WTC11 (cell line): Measurements from ENCODE around the gene LRRC32. TPM values are rescaled to one million over a fixed set of nuclear protein-coding genes. Genes with fewer than 3 reads are reported as not detected.
A peak's percentile ranks its signal among the peaks of the same experiment; 100 is the strongest.

Source experiments
- ATAC-seq: fragments of 200-7000 bp; cut with Tn5 transposase; 2 replicates; pipeline ENCODE4 v1.10.0; 2021; ENCODE audit warnings: mild to moderate bottlenecking, moderate library complexity
- CTCF ChIA-PET: fragments of 300-600 bp; sonication (Branson Sonifier 250); formaldehyde crosslinking; loops from one replicate; lab custom pipeline; 2021; ENCODE audit warnings: antibody characterized with exemption; lab: Charles Lee
- POLR2A ChIA-PET: fragments of 350-600 bp; sonication (Branson Sonifier 250); formaldehyde crosslinking; loops from one replicate; lab custom pipeline; 2021; ENCODE audit warnings: antibody characterized with exemption; lab: Charles Lee
- DNase-seq: peaks from one replicate; pipeline ENCODE4 v3.0.0; 2021; ENCODE audit warnings: low spot score
- H3K27ac Mint-ChIP-seq: 2 replicates; pipeline ENCODE4 v1.8.0; 2021; ENCODE audit warnings: mixed read lengths
- H3K27me3 Mint-ChIP-seq: 2 replicates; pipeline ENCODE4 v1.8.0; 2021; ENCODE audit warnings: low read depth, mild to moderate bottlenecking, moderate library complexity, mixed read lengths
- H3K36me3 Mint-ChIP-seq: 2 replicates; pipeline ENCODE4 v1.8.0; 2021; ENCODE audit warnings: mixed read lengths
- H3K4me1 Mint-ChIP-seq: 2 replicates; pipeline ENCODE4 v1.8.0; 2022; ENCODE audit warnings: mixed read lengths
- H3K4me3 Mint-ChIP-seq: 2 replicates; pipeline ENCODE4 v1.8.0; 2021; ENCODE audit warnings: mild to moderate bottlenecking, moderate library complexity, mixed read lengths
- H3K9me3 Mint-ChIP-seq: 2 replicates; pipeline ENCODE4 v1.8.0; 2021; ENCODE audit warnings: mixed read lengths
- AFF4 ChIP-seq: sonication (generic); formaldehyde crosslinking; IDR thresholded peaks from 2 replicates; pipeline ENCODE4 v1.8.1; 2023; ENCODE audit warnings: mild to moderate bottlenecking, missing genetic modification reagents, borderline replicate concordance
- ATF2 ChIP-seq: sonication (generic); formaldehyde crosslinking; IDR thresholded peaks from 2 replicates; pipeline ENCODE4 v1.8.1; 2022; ENCODE audit warnings: low read depth, missing genetic modification reagents, borderline replicate concordance
- CREM ChIP-seq: sonication (generic); formaldehyde crosslinking; IDR thresholded peaks from 2 replicates; pipeline ENCODE4 v1.8.1; 2022; ENCODE audit warnings: mild to moderate bottlenecking, missing genetic modification reagents, moderate library complexity
- E2F4 ChIP-seq: sonication (generic); formaldehyde crosslinking; IDR thresholded peaks from 2 replicates; pipeline ENCODE4 v1.8.1; 2022; ENCODE audit warnings: low read depth, mild to moderate bottlenecking, moderate library complexity, missing genetic modification reagents, borderline replicate concordance
- E2F5 ChIP-seq: sonication (generic); formaldehyde crosslinking; IDR thresholded peaks from 2 replicates; pipeline ENCODE4 v1.8.1; 2022; ENCODE audit warnings: mild to moderate bottlenecking, moderate library complexity, missing genetic modification reagents
- ERG ChIP-seq: fragments of 250-450 bp; sonication (Bioruptor Pico); IDR thresholded peaks from 2 replicates; pipeline ENCODE4 v1.8.0; 2021; ENCODE audit warnings: mild to moderate bottlenecking
- HMGA2 ChIP-seq: fragments of 250-450 bp; sonication (Bioruptor Pico); IDR thresholded peaks from 2 replicates; pipeline ENCODE4 v1.4.0; 2021; ENCODE audit warnings: mild to moderate bottlenecking, moderate library complexity
- IRF1 ChIP-seq: sonication (generic); formaldehyde crosslinking; IDR thresholded peaks from 2 replicates; pipeline ENCODE4 v1.8.0; 2023; ENCODE audit warnings: missing genetic modification reagents
- JAZF1 ChIP-seq: fragments of 250-450 bp; sonication (Bioruptor Pico); IDR thresholded peaks from 2 replicates; pipeline ENCODE4 v1.9.0; 2021; ENCODE audit warnings: moderate library complexity, mild to moderate bottlenecking, inconsistent platforms
- JUN ChIP-seq: sonication (generic); formaldehyde crosslinking; IDR thresholded peaks from 2 replicates; pipeline ENCODE4 v1.8.0; 2023; ENCODE audit warnings: mild to moderate bottlenecking, missing genetic modification reagents
- MAX ChIP-seq: sonication (generic); formaldehyde crosslinking; IDR thresholded peaks from 2 replicates; pipeline ENCODE4 v1.8.0; 2022; ENCODE audit warnings: mild to moderate bottlenecking, missing genetic modification reagents
- MYBL2 ChIP-seq: sonication (generic); formaldehyde crosslinking; IDR thresholded peaks from 2 replicates; pipeline ENCODE4 v1.8.1; 2023; ENCODE audit warnings: mild to moderate bottlenecking, moderate library complexity, missing genetic modification reagents
- NFE2L1 ChIP-seq: sonication (generic); formaldehyde crosslinking; IDR thresholded peaks from 2 replicates; pipeline ENCODE4 v1.8.1; 2023; ENCODE audit warnings: missing genetic modification reagents
- NR1H2 ChIP-seq: sonication (generic); formaldehyde crosslinking; IDR thresholded peaks from 2 replicates; pipeline ENCODE4 v1.9.0; 2021; ENCODE audit warnings: mild to moderate bottlenecking, moderate library complexity, missing genetic modification reagents
- PRRX2 ChIP-seq: fragments of 250-450 bp; sonication (Bioruptor Pico); IDR thresholded peaks from 2 replicates; pipeline ENCODE4 v1.8.0; 2021; ENCODE audit warnings: mild to moderate bottlenecking
- STAT6 ChIP-seq: sonication (generic); formaldehyde crosslinking; conservative IDR thresholded peaks from 2 replicates; pipeline ENCODE4 v1.8.1; 2023; ENCODE audit warnings: mild to moderate bottlenecking, low read depth, missing genetic modification reagents, moderate library complexity
- TCF7 ChIP-seq: sonication (generic); formaldehyde crosslinking; IDR thresholded peaks from 2 replicates; pipeline ENCODE4 v1.8.0; 2022; ENCODE audit warnings: mild to moderate bottlenecking, low read depth, missing genetic modification reagents, moderate library complexity
- ZMAT4 ChIP-seq: fragments of 250-450 bp; sonication (Bioruptor Pico); IDR thresholded peaks from 2 replicates; pipeline ENCODE4 v1.9.0; 2021; ENCODE audit warnings: mild to moderate bottlenecking
- ZNF423 ChIP-seq: fragments of 250-450 bp; sonication (Bioruptor Pico); IDR thresholded peaks from 2 replicates; pipeline ENCODE4 v2.1.2; 2022; ENCODE audit warnings: mild to moderate bottlenecking, moderate library complexity
- ZSCAN18 ChIP-seq: fragments of 250-450 bp; sonication (Bioruptor Pico); IDR thresholded peaks from 2 replicates; pipeline ENCODE4 v2.1.2; 2022; ENCODE audit warnings: mild to moderate bottlenecking, moderate library complexity
- total RNA-seq: library from RNA; stranded (reverse); gene quantifications from 3 replicates; pipeline ENCODE4 v1.2.3, GENCODE V29; 2021

Gene LRRC32
- total RNA-seq, 1 experiment from 2014 or later: 0.74 TPM

GRCh38 chr11:76672431-76673175 is 2.1 kb upstream of the LRRC32 start (continued):
- TF ChIP-seq AFF4: no peak
- no peak for TF ChIP-seq E2F5 (CRISPR knock-in tag)
- TF ChIP-seq MAX (CRISPR knock-in tag): no peak
- no peak for TF ChIP-seq MYBL2 (CRISPR knock-in tag)
- no peak for TF ChIP-seq JAZF1 (CRISPR knock-in tag)
- TF ChIP-seq STAT6 (CRISPR knock-in tag): no peak
- no peak for TF ChIP-seq NR1H2 (CRISPR knock-in tag)
- no peak for TF ChIP-seq CREM (CRISPR knock-in tag)
- no peak for TF ChIP-seq ZNF423 (CRISPR knock-in tag)
- TF ChIP-seq, all 79 proteins: peak for 0

GRCh38 chr11:76671626-76672309 is 1.2 kb upstream of the LRRC32 start:
- CTCF ChIA-PET: interaction anchor here (1.1 to 4.6 kb wide), 7 partner anchors 9 to 464 kb away, joined by 3 to 33 read pairs (median 7); no protein-coding TSS in a partner anchor
- POLR2A ChIA-PET: interaction anchor here (0.6 kb wide), 1 partner anchor 978 kb away, joined by 4 read pairs; no protein-coding TSS in a partner anchor
- TF ChIP-seq ERG (CRISPR knock-in tag) (no peak), NFE2L1 (CRISPR knock-in tag) (no peak), ATF2 (CRISPR knock-in tag) (no peak), IRF1 (CRISPR knock-in tag) (no peak), HMGA2 (CRISPR knock-in tag) (no peak), JUN (CRISPR knock-in tag) (no peak), E2F4 (CRISPR knock-in tag) (no peak), TCF7 (CRISPR knock-in tag) (no peak), PRRX2 (CRISPR knock-in tag) (no peak), ZSCAN18 (CRISPR knock-in tag) (no peak), ZMAT4 (CRISPR knock-in tag) (no peak)

More at GRCh38 chr11:76671626-76672309, 1.2 kb upstream of the LRRC32 start:
- ATAC-seq: no peak
- Mint-ChIP-seq H3K4me1 (peaks cover 17% of the 10 kb centered on the region), H3K36me3 (no peaks in the 10 kb centered on the region), H3K27ac (no peak overlapping the region), H3K27me3 (peaks cover 22% of the 10 kb centered on the region), H3K4me3 (peak overlapping the region; percentile 61), H3K9me3 (no peaks in the 10 kb centered on the region)
- no peak for DNase-seq
